ENCODE results near the gene SRGAP3. TPM values are rescaled to one million over a fixed set of nuclear protein-coding genes. Genes with fewer than 3 reads are reported as not detected.

SRGAP3 gene
- total RNA-seq, 2 experiments from 2014 or later: 1.8 to 2.5 TPM

DNA sequence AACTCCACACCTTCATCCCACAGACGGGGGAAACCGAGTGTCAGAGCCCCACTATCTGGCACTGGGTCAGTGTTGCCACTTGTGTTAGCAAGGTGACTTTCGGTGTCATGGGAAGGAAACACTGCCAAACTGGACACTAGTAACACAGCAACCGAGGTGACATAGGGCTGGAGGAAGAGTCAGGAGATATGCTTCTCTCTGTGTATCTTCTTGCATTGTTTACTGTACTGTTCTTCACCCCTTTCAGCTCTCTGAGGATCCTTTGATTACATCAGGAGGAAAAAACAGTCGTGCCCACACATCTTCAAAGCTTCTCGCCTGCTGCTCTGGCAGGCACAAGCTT lies 176.8 kb downstream of the SRGAP3 start:
- Mint-ChIP-seq H3K27ac (no peak overlapping the region), H3K9me3 (no peaks in the 10 kb centered on the region), H3K4me3 (no peak overlapping the region), H3K36me3 (ENCODE audit: low read depth) (no peaks in the 10 kb centered on the region), H3K27me3 (no peaks in the 10 kb centered on the region), H3K4me1 (ENCODE audit: low read depth) (no peaks in the 10 kb centered on the region)
- TF ChIP-seq CTCF (IDR thresholded peaks at IDR 0.05): no peak
- CTCF ChIA-PET: interaction anchor here (1.6 kb wide), 1 partner anchor 85 kb away, joined by 5 read pairs; no protein-coding TSS in a partner anchor
- DNase-seq (no peak), ATAC-seq (no peak)
- POLR2A ChIA-PET: no interaction called here
- intact Hi-C loops (cut with micrococcal nuclease): no loop called here

DNA sequence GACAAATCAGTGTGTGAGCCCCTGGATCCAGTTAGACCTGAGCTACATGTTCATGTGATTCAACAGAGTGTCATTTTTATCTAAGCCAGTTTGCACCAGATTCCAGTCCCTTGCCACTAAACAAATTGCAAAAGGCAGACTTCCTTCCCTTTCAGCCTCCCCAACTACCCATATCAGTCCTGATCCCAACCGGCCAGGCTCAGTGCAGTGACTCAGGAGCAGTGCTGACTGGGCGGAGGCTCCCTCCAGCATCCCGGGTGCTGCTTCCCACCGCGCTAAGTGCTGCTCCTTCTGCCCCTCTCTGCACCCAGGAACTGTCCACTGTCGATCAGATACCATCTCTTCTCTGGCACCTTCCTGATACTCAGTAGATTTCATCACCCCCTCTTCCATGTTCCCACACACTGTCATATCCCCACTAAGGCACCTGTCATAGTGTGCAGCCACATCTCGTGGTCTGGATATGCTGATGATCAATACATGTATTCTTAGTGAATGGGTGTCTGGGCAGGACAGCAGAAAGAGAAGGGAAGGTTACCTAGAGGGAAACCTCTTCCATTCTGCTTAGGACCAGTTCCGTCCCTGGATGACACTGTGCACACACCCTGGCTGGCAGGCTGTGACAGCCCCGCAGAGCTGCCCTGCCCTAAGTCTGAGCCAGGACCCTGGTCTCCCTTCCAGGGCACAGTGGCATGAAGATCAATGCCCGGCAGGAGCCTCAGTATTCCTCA lies 177.3 kb downstream of the SRGAP3 start:
- ATAC-seq (no peak), DNase-seq (no peak)
- intact Hi-C loops (cut with micrococcal nuclease): no loop called here
- no peaks in the 10 kb centered on the region for H3K9me3 Mint-ChIP-seq
- H3K27me3 Mint-ChIP-seq: no peaks in the 10 kb centered on the region
- ChIA-PET POLR2A (no interaction called here), CTCF (interaction anchor here (1.0 to 1.6 kb wide), 2 partner anchors 84 kb away, joined by 4 to 5 read pairs; no protein-coding TSS in a partner anchor)
- TF ChIP-seq CTCF (IDR thresholded peaks at IDR 0.05): no peak
- H3K27ac Mint-ChIP-seq: no peak overlapping the region
- no peak overlapping the region for H3K4me3 Mint-ChIP-seq
- H3K36me3 Mint-ChIP-seq (ENCODE audit: low read depth): no peaks in the 10 kb centered on the region
- no peaks in the 10 kb centered on the region for H3K4me1 Mint-ChIP-seq (ENCODE audit: low read depth)

DNA sequence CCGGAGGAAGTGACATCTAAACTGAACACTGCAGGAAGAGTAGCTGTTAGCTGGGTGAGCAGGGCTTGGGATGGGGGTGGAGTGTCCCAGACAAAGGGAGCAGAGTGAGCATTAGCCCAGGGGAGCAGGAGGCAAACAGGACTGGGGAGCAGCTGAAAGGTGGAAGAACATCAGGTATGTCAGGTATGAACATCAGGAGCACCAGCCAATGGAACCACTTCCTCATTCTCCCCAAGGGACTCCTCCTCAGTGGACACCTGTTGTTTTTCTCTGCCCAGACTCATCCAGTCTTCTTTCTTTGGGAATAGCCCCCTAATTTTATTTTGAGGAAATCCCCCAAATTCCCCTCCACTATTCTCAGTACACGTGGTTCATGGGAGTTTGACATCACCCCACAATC lies 178.5 kb downstream of the SRGAP3 start:
- DNase-seq (no peak), ATAC-seq (no peak)
- POLR2A ChIA-PET: no interaction called here
- TF ChIP-seq CTCF (IDR thresholded peaks at IDR 0.05): no peak
- CTCF ChIA-PET: interaction anchor here (1.0 kb wide), 1 partner anchor 83 kb away, joined by 4 read pairs; no protein-coding TSS in a partner anchor
- no peak overlapping the region for H3K27ac Mint-ChIP-seq
- H3K9me3 Mint-ChIP-seq: no peaks in the 10 kb centered on the region
- no peaks in the 10 kb centered on the region for H3K27me3 Mint-ChIP-seq
- H3K4me1 Mint-ChIP-seq (ENCODE audit: low read depth): no peaks in the 10 kb centered on the region
- H3K36me3 Mint-ChIP-seq (ENCODE audit: low read depth): no peaks in the 10 kb centered on the region
- H3K4me3 Mint-ChIP-seq: no peak overlapping the region
- intact Hi-C loops (cut with micrococcal nuclease): no loop called here

- H3K36me3 Mint-ChIP-seq (ENCODE audit: low read depth): no peaks in the 10 kb centered on the region
- TF ChIP-seq CTCF (IDR thresholded peaks at IDR 0.05): no peak
- CTCF ChIA-PET: no interaction called here
- intact Hi-C loops (cut with micrococcal nuclease): loop anchor here (5.0 kb wide), 1 partner anchor 83 kb away; no protein-coding TSS in a partner anchor
- DNase-seq: no peak
- no peak overlapping the region for H3K4me3 Mint-ChIP-seq
- no peak overlapping the region for H3K27ac Mint-ChIP-seq
- H3K27me3 Mint-ChIP-seq: no peaks in the 10 kb centered on the region
- ATAC-seq: no peak
- H3K9me3 Mint-ChIP-seq: no peaks in the 10 kb centered on the region
- H3K4me1 Mint-ChIP-seq (ENCODE audit: low read depth): no peaks in the 10 kb centered on the region
- POLR2A ChIA-PET: no interaction called here
Measured at GRCh38 chr3:9069971-9070370, 179.5 kb downstream of the SRGAP3 start.

DNA sequence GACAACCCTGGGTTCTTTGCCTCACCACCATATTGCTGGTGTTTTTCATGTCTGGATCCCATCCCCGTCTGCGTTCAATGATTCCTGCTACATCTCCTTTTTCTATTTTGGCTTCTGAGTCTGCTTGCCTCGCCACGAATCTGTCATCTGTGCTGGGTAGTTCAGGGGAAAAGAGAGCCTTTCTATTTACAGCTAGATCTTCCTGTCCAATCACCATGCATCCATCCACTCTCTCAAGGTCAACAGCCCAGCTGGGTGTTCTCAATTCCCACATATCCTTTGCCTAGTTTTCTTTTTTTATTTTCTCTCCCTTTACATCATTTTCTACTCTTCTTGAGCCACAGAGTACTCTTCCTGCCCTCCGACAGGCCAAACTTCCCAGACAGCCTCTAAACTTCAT lies 181.4 kb downstream of the SRGAP3 start:
- CTCF ChIA-PET: interaction anchor here (0.6 to 3.8 kb wide), 5 partner anchors 10 to 237 kb away, joined by 3 to 19 read pairs (median 4); no protein-coding TSS in a partner anchor

More for the DNA sequence above, 181.4 kb downstream of the SRGAP3 start:
- Mint-ChIP-seq H3K9me3 (no peaks in the 10 kb centered on the region), H3K4me3 (no peak overlapping the region), H3K36me3 (ENCODE audit: low read depth) (no peaks in the 10 kb centered on the region), H3K27ac (no peak overlapping the region), H3K27me3 (no peaks in the 10 kb centered on the region), H3K4me1 (ENCODE audit: low read depth) (no peaks in the 10 kb centered on the region)
- POLR2A ChIA-PET: no interaction called here
- no peak for TF ChIP-seq CTCF (IDR thresholded peaks at IDR 0.05)
- intact Hi-C loops (cut with micrococcal nuclease): loop anchor here (5.0 kb wide), 1 partner anchor 81 kb away; no protein-coding TSS in a partner anchor
- DNase-seq (no peak), ATAC-seq (no peak)

Measured in activated CD8-positive, alpha-beta T cell treated with anti-CD3 and anti-CD28 coated beads for 36 hours (primary cell).